Testis (tissue), 2 donors: ENCODE data around the gene GDI1.

ENCODE experiments used
- POLR2A ChIP-seq: fragments of 450-650 bp; IDR thresholded peaks from one replicate; pipeline ENCODE4 v1.6.1; 2017; ENCODE audit warnings: antibody characterized with exemption, mild to moderate bottlenecking, moderate library complexity
- TF ChIP-seq, protein P1 (sequence below), 3 experiments: fragments of 450-650 bp in 2 of 3; fragments of 200-600 bp in 1 of 3; sonication (generic) in 1 of 3; IDR thresholded peaks; one replicate each; pipeline ENCODE4 v1.5.1; 2016 to 2019; ENCODE audit warnings: antibody characterized with exemption in 3 of 3, mild to moderate bottlenecking in 2 of 3, moderate library complexity in 1 of 3

DNA sequence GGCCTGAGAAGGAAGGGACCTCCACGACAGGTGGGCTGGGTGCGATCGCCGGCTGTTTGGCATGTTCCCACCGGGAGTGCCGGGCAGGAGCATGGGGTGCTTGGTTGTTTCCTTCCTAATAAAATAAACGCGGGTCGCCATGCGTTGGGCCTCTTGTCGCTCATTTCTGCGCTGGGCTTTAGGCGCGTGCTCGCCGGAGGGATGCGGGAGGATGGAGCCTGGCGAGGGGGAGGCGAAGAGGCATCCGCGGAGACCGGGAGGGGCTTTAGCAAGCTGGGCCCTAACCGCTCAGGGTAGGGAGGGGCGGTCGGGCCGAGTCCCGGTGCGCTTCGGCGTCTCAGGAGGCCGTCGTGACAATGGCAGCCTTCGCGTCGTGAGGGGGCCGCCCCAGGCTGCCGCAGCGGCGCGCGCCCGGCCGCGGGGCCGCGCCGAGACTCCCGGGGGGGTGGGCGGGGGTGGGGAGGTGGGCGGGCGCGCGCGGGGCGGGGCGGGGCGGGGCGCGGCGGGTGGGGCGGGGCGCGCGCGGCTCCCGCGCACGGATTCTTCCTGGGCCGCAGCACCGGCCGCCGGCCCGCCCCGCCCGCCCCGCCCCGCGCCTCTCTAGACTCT lies 476 bp upstream of the GDI1 start:
- TF ChIP-seq, protein P1, sequence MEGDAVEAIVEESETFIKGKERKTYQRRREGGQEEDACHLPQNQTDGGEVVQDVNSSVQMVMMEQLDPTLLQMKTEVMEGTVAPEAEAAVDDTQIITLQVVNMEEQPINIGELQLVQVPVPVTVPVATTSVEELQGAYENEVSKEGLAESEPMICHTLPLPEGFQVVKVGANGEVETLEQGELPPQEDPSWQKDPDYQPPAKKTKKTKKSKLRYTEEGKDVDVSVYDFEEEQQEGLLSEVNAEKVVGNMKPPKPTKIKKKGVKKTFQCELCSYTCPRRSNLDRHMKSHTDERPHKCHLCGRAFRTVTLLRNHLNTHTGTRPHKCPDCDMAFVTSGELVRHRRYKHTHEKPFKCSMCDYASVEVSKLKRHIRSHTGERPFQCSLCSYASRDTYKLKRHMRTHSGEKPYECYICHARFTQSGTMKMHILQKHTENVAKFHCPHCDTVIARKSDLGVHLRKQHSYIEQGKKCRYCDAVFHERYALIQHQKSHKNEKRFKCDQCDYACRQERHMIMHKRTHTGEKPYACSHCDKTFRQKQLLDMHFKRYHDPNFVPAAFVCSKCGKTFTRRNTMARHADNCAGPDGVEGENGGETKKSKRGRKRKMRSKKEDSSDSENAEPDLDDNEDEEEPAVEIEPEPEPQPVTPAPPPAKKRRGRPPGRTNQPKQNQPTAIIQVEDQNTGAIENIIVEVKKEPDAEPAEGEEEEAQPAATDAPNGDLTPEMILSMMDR (IDR thresholded peaks at IDR 0.05), result no peak
- TF ChIP-seq POLR2A, result no peak
